T follicular helper cell (primary cell): ENCODE measurements around the gene PATJ.
"Not testable (repeated sequence)": the region's sequence is repeated elsewhere in the genome, so short reads cannot be mapped to it uniquely, and the experiment has no call there.

ENCODE experiments used
- DNase-seq: peaks from one replicate; pipeline ENCODE4 v3.0.0-alpha.2; 2020; ENCODE audit warnings: low read depth

The PATJ gene

DNA sequence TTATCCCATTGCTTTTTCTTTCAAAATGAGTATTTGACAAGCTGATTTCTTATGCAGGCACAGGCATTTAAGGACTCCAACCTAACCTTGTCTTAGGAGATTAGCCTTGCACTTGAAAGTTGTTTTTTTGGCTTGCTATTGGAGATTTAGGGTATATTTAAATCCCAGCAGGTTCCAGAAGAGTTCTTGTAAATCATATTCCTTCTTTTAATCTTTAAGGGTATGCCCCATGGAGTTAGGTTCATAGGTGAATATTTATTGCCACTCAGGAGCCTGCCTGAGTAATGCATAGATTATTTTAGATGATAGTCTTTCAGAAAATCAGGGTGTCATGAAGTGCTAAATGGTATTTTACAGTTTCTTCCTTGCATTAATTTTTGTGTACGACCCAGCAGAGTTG, 146.5 kb downstream of the PATJ start:
- DNase-seq = no peak

GRCh38 chr1:61890435-61890834, 148.2 kb downstream of the PATJ start:
- not testable (repeated sequence) for DNase-seq

DNA sequence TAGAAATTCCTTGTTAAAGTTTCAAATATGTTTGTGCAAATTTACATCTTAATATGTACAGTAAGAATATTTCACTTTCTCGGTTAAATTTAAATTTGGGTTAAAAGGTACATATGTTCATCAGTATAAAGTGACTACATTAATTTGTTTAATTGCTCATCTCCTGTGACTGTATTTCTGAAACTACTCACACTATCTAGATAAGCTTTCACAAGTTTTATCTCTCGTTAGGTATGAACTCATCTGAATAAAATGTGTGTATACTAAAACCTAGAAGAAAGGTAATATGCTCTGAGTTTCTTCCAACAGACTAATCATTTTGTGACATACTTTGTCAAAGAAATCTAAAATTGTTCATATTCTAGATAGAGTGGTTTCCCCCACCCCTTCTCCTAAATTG, 150.7 kb downstream of the PATJ start:
- no peak for DNase-seq

- DNase-seq = not testable (repeated sequence)
These were observed 152.0 kb downstream of the PATJ start for GRCh38 chr1:61894296-61894695.

- DNase-seq = no peak
These were observed 152.9 kb downstream of the PATJ start for GRCh38 chr1:61895175-61895574.

GRCh38 chr1:61898658-61899057, 156.4 kb downstream of the PATJ start:
- DNase-seq = no peak

GRCh38 chr1:61904354-61904753, 162.1 kb downstream of the PATJ start:
- no peak for DNase-seq

DNA sequence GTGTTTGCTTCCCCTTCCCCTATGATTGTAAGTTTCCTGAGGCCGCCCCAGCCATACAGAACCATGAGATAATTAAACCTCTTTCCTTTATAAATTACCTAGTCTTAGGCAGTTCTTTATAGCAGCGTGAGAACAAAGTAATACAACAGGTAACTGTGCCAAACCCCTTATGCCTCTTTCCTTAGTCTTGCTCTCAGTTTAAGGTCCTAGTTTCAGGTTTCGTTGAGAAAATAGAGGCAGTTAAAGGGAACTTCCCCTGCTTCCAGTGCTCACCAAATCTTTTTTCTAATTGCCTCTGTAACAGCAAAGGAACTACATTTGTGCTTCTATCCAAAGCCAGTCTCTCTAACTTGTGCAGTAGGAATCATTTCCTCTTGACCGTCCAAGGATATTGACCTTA, 164.8 kb downstream of the PATJ start:
- DNase-seq = no peak

DNA sequence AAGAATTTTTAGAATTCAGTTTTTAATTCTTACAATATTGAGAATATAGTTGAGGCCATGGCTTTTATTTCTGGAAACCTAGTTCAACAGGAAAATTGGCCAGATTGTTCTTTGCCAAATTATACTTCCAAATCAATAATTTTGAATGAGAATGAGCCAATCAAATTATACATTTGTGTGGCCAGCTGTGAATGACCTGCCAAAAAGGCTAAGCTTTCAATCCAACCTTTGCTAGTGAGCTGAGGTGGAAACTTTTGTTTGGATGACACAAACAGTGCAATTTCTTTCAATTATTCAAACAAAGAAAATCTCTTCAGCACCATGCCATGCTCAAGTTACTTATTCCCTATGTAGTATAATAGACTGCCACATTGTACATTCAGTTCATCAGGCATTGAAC, 167.8 kb downstream of the PATJ start:
- no peak for DNase-seq

- DNase-seq = no peak
These were observed 172.7 kb downstream of the PATJ start for GRCh38 chr1:61914823-61915482.

- DNase-seq = no peak
These were observed 179.2 kb downstream of the PATJ start for GRCh38 chr1:61921435-61921834.

GRCh38 chr1:61922950-61923480, 180.7 kb downstream of the PATJ start:
- no peak for DNase-seq

- DNase-seq = no peak
These were observed 183.5 kb downstream of the PATJ start for GRCh38 chr1:61925591-61926298.

GRCh38 chr1:61926597-61926996, 184.3 kb downstream of the PATJ start:
- DNase-seq = no peak

DNA sequence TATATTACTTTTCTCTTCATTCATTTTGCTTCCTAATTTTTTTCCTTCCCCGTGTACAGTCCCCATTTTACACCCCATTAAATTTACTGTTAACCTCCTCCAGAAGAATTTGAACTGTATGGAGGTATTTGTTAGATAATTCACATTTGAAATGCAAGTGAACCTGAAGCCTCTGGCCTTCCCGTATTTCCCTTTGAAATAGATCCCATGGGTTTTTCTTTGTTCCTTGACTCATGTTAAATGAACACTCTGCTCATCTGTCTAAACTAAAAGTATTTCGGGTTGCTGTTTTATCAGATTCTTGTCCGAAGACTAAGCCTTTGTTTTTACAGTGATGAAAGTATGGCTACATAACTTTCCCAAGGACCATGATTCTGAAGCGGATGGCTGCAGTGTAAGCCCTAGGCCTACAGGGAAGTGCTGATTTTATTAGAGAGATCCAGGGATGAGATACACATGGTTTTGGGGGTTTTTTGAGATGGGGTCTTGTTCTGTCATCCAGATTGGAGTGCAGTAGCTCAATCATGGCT, 187.9 kb downstream of the PATJ start:
- no peak for DNase-seq

GRCh38 chr1:61931587-61932279, 189.5 kb downstream of the PATJ start:
- no peak for DNase-seq

- no peak for DNase-seq
These were observed 193.2 kb downstream of the PATJ start for GRCh38 chr1:61935516-61935915.

DNA sequence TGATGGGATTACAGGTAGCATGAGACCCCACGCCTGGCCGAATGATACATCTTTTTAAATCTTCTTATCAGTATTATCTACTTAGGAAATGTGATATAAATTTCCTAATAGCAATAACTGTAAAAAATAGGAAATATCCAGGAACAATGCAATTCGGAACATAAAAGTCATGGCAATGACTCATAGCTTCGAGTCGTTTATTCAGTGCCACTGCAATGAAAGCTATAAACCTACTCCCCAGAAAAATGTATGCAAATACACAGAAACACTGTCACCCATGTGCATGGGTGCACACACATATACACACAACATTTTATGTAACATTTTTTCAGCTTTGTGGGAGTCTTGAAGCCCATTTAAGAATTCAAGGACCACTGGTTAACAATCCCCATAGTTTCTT, 194.6 kb downstream of the PATJ start:
- no peak for DNase-seq

- no peak for DNase-seq
These were observed 199.5 kb downstream of the PATJ start for GRCh38 chr1:61941794-61942193.

DNA sequence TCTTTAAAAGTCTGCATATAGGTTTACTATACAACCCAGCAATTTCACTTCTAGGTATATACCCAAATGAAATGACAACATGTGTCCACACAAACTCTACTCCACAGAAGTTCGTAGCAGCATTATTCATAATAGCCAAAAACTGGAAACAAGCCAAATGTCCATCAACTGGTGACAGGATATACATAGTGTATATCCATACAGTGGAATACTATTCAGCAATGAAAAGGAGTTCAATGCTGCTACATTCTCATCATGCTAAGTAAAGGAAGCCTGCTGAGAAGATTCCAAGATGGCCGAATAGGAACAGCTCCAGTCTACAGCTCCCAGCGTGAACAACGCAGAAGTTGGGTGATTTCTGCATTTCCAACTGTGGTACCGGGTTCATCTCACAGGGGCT, 200.6 kb downstream of the PATJ start:
- no peak for DNase-seq

- not testable (repeated sequence) for DNase-seq
These were observed 206.4 kb downstream of the PATJ start for GRCh38 chr1:61948685-61949084.

GRCh38 chr1:61950418-61950817, 208.1 kb downstream of the PATJ start:
- no peak for DNase-seq
